ENCODE data around the gene MAPKAP1.

The MAPKAP1 gene

GRCh38 chr9:125475385-125475784 lies 231.6 kb downstream of the MAPKAP1 start:
- H3K4me1 ChIP-seq (ENCODE audit: insufficient read depth, low read length, severe bottlenecking), result no peaks in the 10 kb centered on the region
- no peak overlapping the region for H2AFZ ChIP-seq (ENCODE audit: low read length)
- no peaks in the 10 kb centered on the region; the same call in 1 of the 2 replicates for H3K36me3 ChIP-seq (ENCODE audit: insufficient read depth, low read length)
- H3F3A ChIP-seq (ENCODE audit: insufficient read depth, low read length), result no peaks in the 10 kb centered on the region
- no peak overlapping the region for H3K27ac ChIP-seq (ENCODE audit: low read depth, low read length, poor library complexity, severe bottlenecking)
- no peaks in the 10 kb centered on the region for H3K9me3 ChIP-seq (ENCODE audit: low read length)
- H3K27me3 ChIP-seq (ENCODE audit: insufficient read depth, low read length), result no peaks in the 10 kb centered on the region
- H4K20me1 ChIP-seq (ENCODE audit: insufficient read depth, low read length), result no peaks in the 10 kb centered on the region
- no peak overlapping the region for H3K9ac ChIP-seq (ENCODE audit: low read length)
- no peak overlapping the region for H3K4me2 ChIP-seq (ENCODE audit: low read length)
- H3K79me2 ChIP-seq (ENCODE audit: insufficient read depth, low read length), result no peaks in the 10 kb centered on the region
- H3K9me2 ChIP-seq (ENCODE audit: low read depth, low read length), result no peaks in the 10 kb centered on the region
- H3K4me3 ChIP-seq (ENCODE audit: low read depth, low read length, poor library complexity, severe bottlenecking), result no peak overlapping the region
- no peak for TF ChIP-seq EZH2 (IDR thresholded peaks at IDR 0.05; ENCODE audit: borderline replicate concordance, low read length)
- no peak for TF ChIP-seq CTCF (IDR thresholded peaks at IDR 0.05; ENCODE audit: low read length)

- no peak for TF ChIP-seq CTCF (IDR thresholded peaks at IDR 0.05; ENCODE audit: low read length)
- TF ChIP-seq EZH2 (IDR thresholded peaks at IDR 0.05; ENCODE audit: borderline replicate concordance, low read length), result no peak
- H4K20me1 ChIP-seq (ENCODE audit: insufficient read depth, low read length), result no peaks in the 10 kb centered on the region
- no peak overlapping the region for H3K4me3 ChIP-seq (ENCODE audit: low read depth, low read length, poor library complexity, severe bottlenecking)
Measured at GRCh38 chr9:125472926-125473701, 233.9 kb downstream of the MAPKAP1 start.

GRCh38 chr9:125472562-125472925 lies 234.5 kb downstream of the MAPKAP1 start:
- H3K27ac ChIP-seq (ENCODE audit: low read depth, low read length, poor library complexity, severe bottlenecking), result no peak overlapping the region
- no peaks in the 10 kb centered on the region for H3K79me2 ChIP-seq (ENCODE audit: insufficient read depth, low read length)
- no peaks in the 10 kb centered on the region for H3K36me3 ChIP-seq (ENCODE audit: insufficient read depth, low read length)
- TF ChIP-seq CTCF (IDR thresholded peaks at IDR 0.05; ENCODE audit: low read length) (no peak), EZH2 (IDR thresholded peaks at IDR 0.05; ENCODE audit: borderline replicate concordance, low read length) (no peak)
- no peak overlapping the region for H2AFZ ChIP-seq (ENCODE audit: low read length)
- no peaks in the 10 kb centered on the region for H3K9me3 ChIP-seq (ENCODE audit: low read length)
- no peaks in the 10 kb centered on the region for H3K9me2 ChIP-seq (ENCODE audit: low read depth, low read length)
- no peak overlapping the region for H3K4me2 ChIP-seq (ENCODE audit: low read length)
- no peaks in the 10 kb centered on the region for H3K27me3 ChIP-seq (ENCODE audit: insufficient read depth, low read length)
- H3K4me3 ChIP-seq (ENCODE audit: low read depth, low read length, poor library complexity, severe bottlenecking), result no peak overlapping the region
- H3F3A ChIP-seq (ENCODE audit: insufficient read depth, low read length), result no peaks in the 10 kb centered on the region
- no peak overlapping the region for H3K9ac ChIP-seq (ENCODE audit: low read length)
- no peaks in the 10 kb centered on the region for H3K4me1 ChIP-seq (ENCODE audit: insufficient read depth, low read length, severe bottlenecking)
- H4K20me1 ChIP-seq (ENCODE audit: insufficient read depth, low read length), result no peaks in the 10 kb centered on the region

More at GRCh38 chr9:125472926-125473701, 233.9 kb downstream of the MAPKAP1 start:
- no peaks in the 10 kb centered on the region for H3K36me3 ChIP-seq (ENCODE audit: insufficient read depth, low read length)
- H3K4me1 ChIP-seq (ENCODE audit: insufficient read depth, low read length, severe bottlenecking), result no peaks in the 10 kb centered on the region
- H2AFZ ChIP-seq (ENCODE audit: low read length), result no peak overlapping the region
- no peaks in the 10 kb centered on the region for H3K9me3 ChIP-seq (ENCODE audit: low read length)
- H3F3A ChIP-seq (ENCODE audit: insufficient read depth, low read length), result no peaks in the 10 kb centered on the region
- no peaks in the 10 kb centered on the region for H3K27me3 ChIP-seq (ENCODE audit: insufficient read depth, low read length)
- H3K9me2 ChIP-seq (ENCODE audit: low read depth, low read length), result no peaks in the 10 kb centered on the region
- no peak overlapping the region for H3K4me2 ChIP-seq (ENCODE audit: low read length)
- no peak overlapping the region for H3K27ac ChIP-seq (ENCODE audit: low read depth, low read length, poor library complexity, severe bottlenecking)
- H3K79me2 ChIP-seq (ENCODE audit: insufficient read depth, low read length), result no peaks in the 10 kb centered on the region
- H3K9ac ChIP-seq (ENCODE audit: low read length), result no peak overlapping the region
